CD14-positive monocyte (primary cell): ENCODE results near the gene ZP2. TPM values are rescaled to one million over a fixed set of nuclear protein-coding genes. Genes with fewer than 3 reads are reported as not detected.
A peak's percentile ranks its signal among the peaks of the same experiment; 100 is the strongest.

Experiments used
- DNase-seq, 3 donors: peaks; one replicate each; pipeline ENCODE4 v3.0.0-alpha.2; 2011 to 2022
- H2AFZ ChIP-seq: 2 replicates; pipeline ENCODE4 v1.6.0; 2012; ENCODE audit warnings: mild to moderate bottlenecking, low read depth, low read length, inconsistent platforms; ENCODE audit not compliant: insufficient read depth, poor library complexity, severe bottlenecking
- H3K27ac ChIP-seq, 2 donors: 1 replicate in 1 of 2; 2 replicates in 1 of 2; pipeline ENCODE4 v1.5.1; 2012 to 2013; ENCODE audit warnings: low read length in 2 of 2, control low read depth in 1 of 2, inconsistent platforms in 1 of 2, low read depth in 1 of 2, mild to moderate bottlenecking in 1 of 2
- H3K27me3 ChIP-seq, 2 donors: one replicate each; pipeline versions ENCODE4 v1.6.0 to v1.6.1; 2011 to 2013; ENCODE audit warnings: low read length in 2 of 2; ENCODE audit not compliant: control insufficient read depth in 2 of 2, insufficient read depth in 2 of 2
- H3K36me3 ChIP-seq, 2 donors: replicated peaks in 1 of 2; 1 replicate in 1 of 2; 2 replicates in 1 of 2; pipeline versions ENCODE4 v1.5.1 to v1.6.1; 2012 to 2013; ENCODE audit warnings: low read length in 2 of 2, control low read depth in 1 of 2, inconsistent platforms in 1 of 2, mild to moderate bottlenecking in 1 of 2; ENCODE audit not compliant: insufficient read depth in 2 of 2, control insufficient read depth in 1 of 2
- H3K4me1 ChIP-seq, 2 donors: 1 replicate in 1 of 2; 2 replicates in 1 of 2; pipeline versions ENCODE4 v1.5.1 to v1.6.1; 2012 to 2013; ENCODE audit warnings: low read length in 2 of 2, control low read depth in 1 of 2, inconsistent platforms in 1 of 2, mild to moderate bottlenecking in 1 of 2, moderate library complexity in 1 of 2; ENCODE audit not compliant: insufficient read depth in 2 of 2, control insufficient read depth in 1 of 2
- H3K4me2 ChIP-seq: replicated peaks from 2 replicates; pipeline ENCODE3; 2012; ENCODE audit warnings: low read length, moderate library complexity, mild to moderate bottlenecking; ENCODE audit not compliant: poor library complexity, severe bottlenecking; ENCODE audit errors: extremely low read depth
- H3K4me3 ChIP-seq, 3 experiments: fragments of 200-600 bp in 1 of 3; sonication (generic) in 1 of 3; replicated peaks in 1 of 3; 1 replicate in 2 of 3; 2 replicates in 1 of 3; pipeline ENCODE4 v1.5.1; 2011 to 2013; ENCODE audit warnings: low read length in 3 of 3, mild to moderate bottlenecking in 3 of 3, control low read depth in 2 of 3, low read depth in 2 of 3, inconsistent platforms in 1 of 3, moderate library complexity in 1 of 3
- H3K79me2 ChIP-seq: 2 replicates; pipeline ENCODE4 v1.6.0; 2012; ENCODE audit warnings: mild to moderate bottlenecking, control low read depth, inconsistent platforms, low read length, moderate library complexity; ENCODE audit not compliant: insufficient read depth
- H3K9ac ChIP-seq: 2 replicates; pipeline ENCODE4 v1.6.0; 2017; ENCODE audit warnings: low read length, mild to moderate bottlenecking; ENCODE audit not compliant: insufficient read depth, poor library complexity, severe bottlenecking
- H3K9me3 ChIP-seq, 2 donors: replicated peaks in 1 of 2; 1 replicate in 1 of 2; 2 replicates in 1 of 2; pipeline versions ENCODE4 v1.5.1 to v1.6.1; 2012 to 2013; ENCODE audit warnings: low read length in 2 of 2, control low read depth in 1 of 2; ENCODE audit not compliant: control insufficient read depth in 1 of 2, insufficient read depth in 1 of 2
- H4K20me1 ChIP-seq: 2 replicates; pipeline ENCODE4 v1.6.0; 2012; ENCODE audit warnings: mild to moderate bottlenecking, low read length, control low read depth, moderate library complexity; ENCODE audit not compliant: insufficient read depth
- H3K27ac Mint-ChIP-seq, 7 donors: one replicate each; pipeline ENCODE4 v1.8.0; 2020; ENCODE audit warnings: mild to moderate bottlenecking in 7 of 7, mixed read lengths in 7 of 7, moderate library complexity in 6 of 7, inconsistent platforms in 2 of 7
- H3K27me3 Mint-ChIP-seq, 3 donors: one replicate each; pipeline ENCODE4 v1.8.0; 2021 to 2022; ENCODE audit warnings: low read depth in 3 of 3, mild to moderate bottlenecking in 3 of 3, mixed read lengths in 3 of 3, moderate library complexity in 3 of 3, inconsistent platforms in 1 of 3
- H3K36me3 Mint-ChIP-seq, 2 donors: one replicate each; pipeline ENCODE4 v1.8.0; 2020; ENCODE audit warnings: mixed read lengths in 2 of 2, inconsistent platforms in 1 of 2, mild to moderate bottlenecking in 1 of 2
- H3K4me1 Mint-ChIP-seq: one replicate; pipeline ENCODE4 v1.8.0; 2020; ENCODE audit warnings: mild to moderate bottlenecking, mixed read lengths
- H3K4me3 Mint-ChIP-seq, 2 donors: one replicate each; pipeline ENCODE4 v1.8.0; 2020; ENCODE audit warnings: mild to moderate bottlenecking in 2 of 2, mixed read lengths in 2 of 2, moderate library complexity in 1 of 2
- H3K9me3 Mint-ChIP-seq, 7 donors: one replicate each; pipeline ENCODE4 v1.8.0; 2020 to 2022; ENCODE audit warnings: mixed read lengths in 7 of 7, mild to moderate bottlenecking in 6 of 7, moderate library complexity in 6 of 7, inconsistent platforms in 2 of 7
- CTCF ChIP-seq: fragments of 200-600 bp; IDR thresholded peaks from one replicate; pipeline ENCODE4 v1.8.0; 2022; ENCODE audit warnings: antibody characterized with exemption, mild to moderate bottlenecking
- WGBS: methylation state at CpG from one replicate; pipeline ENCODE4 v1.1.5; 2013; ENCODE audit warnings: missing lambda C conversion rate; ENCODE audit not compliant: insufficient coverage; 5-methylcytosine and 5-hydroxymethylcytosine counted together
- intact Hi-C, 2 donors: fragments of 100-400 bp; cut with micrococcal nuclease; formaldehyde crosslinking; loops; one replicate each; pipeline versions ENCODE4 v1.15.0 to v1.15.1; 2023
- polyA minus RNA-seq: library from RNA; depleted of rRNA, polyadenylated mRNA; stranded (reverse); fragments of >200 nt; gene quantifications from 2 replicates; pipeline ENCODE4 v1.2.3, GENCODE V29; 2012
- polyA plus RNA-seq, 3 donors: library from polyadenylated mRNA; depleted of rRNA in 1 of 3; unstranded in 2 of 3; stranded (reverse) in 1 of 3; fragments of 300-500 nt in 2 of 3; fragments of >200 nt in 1 of 3; fragmentation: Illumina TruSeq in 2 of 3; gene quantifications; 1 replicate in 2 of 3; 2 replicates in 1 of 3; pipeline ENCODE4 v1.2.3, GENCODE V29; 2012 to 2021
- total RNA-seq, 12 experiments: library from RNA in 1 of 12; stranded (reverse) in 1 of 12; fragments of 120-200 nt in 1 of 12; gene quantifications; one replicate each; pipeline ENCODE4 v1.2.4 and lab custom pipeline; 2013 to 2026; ENCODE audit warnings: mixed read lengths in 6 of 12, inconsistent platforms in 1 of 12

The ZP2 gene
- total RNA-seq (2013), result not detected
- polyA plus RNA-seq (not detected), polyA minus RNA-seq (not detected in 2 replicates), total RNA-seq (lab: John Stamatoyannopoulos, UW) (0 to 1.5 (median 0.05) reads per million in 11 experiments)

- Histone ChIP-seq H3K4me2 (no peak within 1 kb of the TSS), H3K9me3 (no peaks in the 10 kb centered on the region), H3K4me3 (no peak within 1 kb of the TSS), H3K27ac (no peak within 1 kb of the TSS), H2AFZ (no peak within 1 kb of the TSS), H4K20me1 (no peaks in the 10 kb centered on the region), H3K9ac (no peak within 1 kb of the TSS), H3K27me3 (peaks cover 0 to 3% of the 10 kb centered on the region in 2 donors), H3K79me2 (no peaks in the 10 kb centered on the region), H3K4me1 (no peaks in the 10 kb centered on the region), H3K36me3 (no peaks in the 10 kb centered on the region)
- TF ChIP-seq CTCF, result no peak
- intact Hi-C loops, result no loop called here
- Mint-ChIP-seq H3K9me3 (peaks cover 0 to 2% (median 0%) of the 10 kb centered on the region in 7 donors), H3K36me3 (no peaks in the 10 kb centered on the region), H3K27me3 (peaks cover 15 to 34% (median 27%) of the 10 kb centered on the region in 3 donors), H3K4me3 (no peak within 1 kb of the TSS), H3K4me1 (no peaks in the 10 kb centered on the region), H3K27ac (peak within 1 kb of the TSS in 1 of 7 donors; percentile 62)
- no peak for DNase-seq
- no CpG with 5 or more reads among the region's 5 CpGs for WGBS
These were observed at the start of gene ZP2 for GRCh38 chr16:21211486-21211885. ZP2 (minus strand) TSS chr16:21211574; CDS start chr16:21211547, 27 bp downstream.

- Histone ChIP-seq H3K4me3 (no peak overlapping the region), H2AFZ (no peak overlapping the region), H4K20me1 (no peaks in the 10 kb centered on the region), H3K27me3 (no peaks in the 10 kb centered on the region), H3K4me2 (no peak overlapping the region), H3K79me2 (no peaks in the 10 kb centered on the region), H3K9me3 (no peaks in the 10 kb centered on the region), H3K9ac (no peak overlapping the region), H3K36me3 (no peaks in the 10 kb centered on the region), H3K27ac (no peak overlapping the region), H3K4me1 (no peaks in the 10 kb centered on the region)
- Mint-ChIP-seq H3K27me3 (peaks cover 0 to 10% (median 10%) of the 10 kb centered on the region in 3 donors), H3K27ac (no peak overlapping the region), H3K9me3 (no peaks in the 10 kb centered on the region), H3K36me3 (no peaks in the 10 kb centered on the region), H3K4me1 (no peaks in the 10 kb centered on the region), H3K4me3 (no peak overlapping the region)
- no peak for TF ChIP-seq CTCF
- WGBS, result 81% methylated on average over 2 of the region's 4 CpGs
- DNase-seq, result no peak
- intact Hi-C loops, result no loop called here
These were observed 45.9 kb upstream of the ZP2 start for GRCh38 chr16:21257284-21257683.
